ENCODE measurements around the gene POU6F2.

The POU6F2 gene

DNA sequence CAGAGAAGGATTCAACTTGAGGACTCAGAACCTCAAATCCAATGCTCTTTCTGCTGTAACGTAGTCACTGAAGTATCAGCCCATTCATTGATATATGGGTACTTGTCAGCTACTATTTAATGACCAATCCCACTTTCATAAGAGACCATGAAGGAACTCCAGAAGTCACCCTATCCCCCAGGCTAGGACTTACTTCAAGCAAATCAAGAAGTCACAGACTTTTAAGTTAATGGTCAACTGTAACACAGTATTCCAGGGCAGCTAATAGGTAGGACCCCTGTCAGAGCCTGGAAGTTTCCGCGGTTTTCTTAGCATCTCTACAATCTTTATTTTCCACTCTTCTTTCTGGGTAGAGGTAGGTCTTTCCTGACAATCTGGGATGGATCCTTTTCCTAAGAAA is 269.9 kb downstream of the POU6F2 start:
- TF ChIP-seq, protein P1, sequence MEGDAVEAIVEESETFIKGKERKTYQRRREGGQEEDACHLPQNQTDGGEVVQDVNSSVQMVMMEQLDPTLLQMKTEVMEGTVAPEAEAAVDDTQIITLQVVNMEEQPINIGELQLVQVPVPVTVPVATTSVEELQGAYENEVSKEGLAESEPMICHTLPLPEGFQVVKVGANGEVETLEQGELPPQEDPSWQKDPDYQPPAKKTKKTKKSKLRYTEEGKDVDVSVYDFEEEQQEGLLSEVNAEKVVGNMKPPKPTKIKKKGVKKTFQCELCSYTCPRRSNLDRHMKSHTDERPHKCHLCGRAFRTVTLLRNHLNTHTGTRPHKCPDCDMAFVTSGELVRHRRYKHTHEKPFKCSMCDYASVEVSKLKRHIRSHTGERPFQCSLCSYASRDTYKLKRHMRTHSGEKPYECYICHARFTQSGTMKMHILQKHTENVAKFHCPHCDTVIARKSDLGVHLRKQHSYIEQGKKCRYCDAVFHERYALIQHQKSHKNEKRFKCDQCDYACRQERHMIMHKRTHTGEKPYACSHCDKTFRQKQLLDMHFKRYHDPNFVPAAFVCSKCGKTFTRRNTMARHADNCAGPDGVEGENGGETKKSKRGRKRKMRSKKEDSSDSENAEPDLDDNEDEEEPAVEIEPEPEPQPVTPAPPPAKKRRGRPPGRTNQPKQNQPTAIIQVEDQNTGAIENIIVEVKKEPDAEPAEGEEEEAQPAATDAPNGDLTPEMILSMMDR (conservative IDR thresholded peaks at IDR 0.05): no peak
- no peak overlapping the region for H3K27ac ChIP-seq

DNA sequence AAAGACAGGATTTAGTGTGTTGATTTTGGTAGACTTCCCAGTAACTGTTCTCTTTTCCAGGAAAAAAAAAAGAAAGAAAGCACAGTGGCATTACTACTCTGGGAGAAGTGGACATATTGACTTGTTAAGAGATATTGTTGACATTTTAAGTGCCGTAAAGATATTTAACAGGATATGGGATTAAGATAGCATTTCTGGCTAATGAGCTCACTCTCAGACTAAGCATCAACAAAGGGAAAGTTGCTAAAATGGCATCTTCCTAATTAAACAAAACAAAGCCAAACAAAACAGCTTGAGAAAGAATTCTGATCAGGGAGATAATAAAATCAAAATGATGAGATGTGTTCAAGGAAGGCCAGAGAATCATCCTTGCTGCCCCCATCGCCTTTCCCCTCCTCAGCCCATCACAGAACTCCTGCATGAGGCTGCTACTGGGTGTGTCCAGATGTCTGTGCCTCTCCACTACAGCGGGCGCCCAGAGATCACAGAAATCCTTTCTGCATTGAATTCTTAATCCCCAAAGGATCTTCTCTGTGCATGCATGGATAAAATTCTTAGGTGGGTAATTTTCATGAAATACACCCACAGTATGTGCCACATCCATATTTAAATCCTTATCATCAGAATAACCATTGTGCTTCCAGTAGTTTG is 270.5 kb downstream of the POU6F2 start:
- TF ChIP-seq, protein P1 (conservative IDR thresholded peaks at IDR 0.05): no peak
- H3K27ac ChIP-seq: no peak overlapping the region

DNA sequence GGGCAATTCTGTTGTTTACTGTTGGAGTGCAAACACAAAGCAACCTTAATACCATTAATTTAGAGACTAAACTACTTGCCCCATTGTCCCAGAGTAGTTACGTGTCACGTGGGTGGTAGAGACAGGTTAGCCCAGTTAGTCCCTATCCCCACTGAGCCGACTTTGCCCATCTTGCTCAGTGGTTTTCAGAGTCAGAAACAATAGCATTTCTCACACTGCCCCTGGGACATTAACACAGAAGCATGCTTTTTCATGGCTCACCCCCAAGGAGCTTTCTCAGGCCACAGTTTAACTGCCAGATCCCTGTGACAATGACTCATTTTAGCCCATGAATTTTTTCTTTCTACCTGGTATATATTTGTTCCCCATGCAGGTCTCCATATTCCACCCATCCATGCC is 271.0 kb downstream of the POU6F2 start:
- H3K27ac ChIP-seq: no peak overlapping the region
- TF ChIP-seq, protein P1 (conservative IDR thresholded peaks at IDR 0.05): no peak

DNA sequence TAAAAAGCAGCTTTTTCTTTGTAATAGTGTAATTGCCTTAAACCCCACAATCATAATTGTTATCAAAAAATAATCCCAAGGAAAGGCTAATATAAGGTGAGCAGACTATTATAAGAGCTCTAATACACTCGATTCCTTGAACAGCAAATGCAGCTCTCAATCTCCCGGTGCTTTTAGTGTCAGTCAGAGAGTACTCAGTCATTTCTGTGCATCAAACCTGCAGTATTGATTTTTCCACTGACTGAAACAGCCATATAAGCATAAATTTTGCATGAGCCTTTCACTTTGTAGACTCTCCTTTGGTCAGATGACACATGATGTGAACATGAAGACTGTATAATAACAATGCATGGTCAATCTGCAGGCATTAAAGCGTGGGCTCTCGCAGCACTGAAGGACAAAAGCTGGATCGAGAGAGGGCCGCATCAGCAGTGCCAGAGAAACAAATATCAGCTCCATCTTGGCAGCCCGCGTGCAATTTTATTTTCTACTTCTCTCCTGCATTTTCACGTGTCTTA is 272.0 kb downstream of the POU6F2 start:
- H3K27ac ChIP-seq: no peak overlapping the region
- TF ChIP-seq, protein P1 (conservative IDR thresholded peaks at IDR 0.05): no peak

DNA sequence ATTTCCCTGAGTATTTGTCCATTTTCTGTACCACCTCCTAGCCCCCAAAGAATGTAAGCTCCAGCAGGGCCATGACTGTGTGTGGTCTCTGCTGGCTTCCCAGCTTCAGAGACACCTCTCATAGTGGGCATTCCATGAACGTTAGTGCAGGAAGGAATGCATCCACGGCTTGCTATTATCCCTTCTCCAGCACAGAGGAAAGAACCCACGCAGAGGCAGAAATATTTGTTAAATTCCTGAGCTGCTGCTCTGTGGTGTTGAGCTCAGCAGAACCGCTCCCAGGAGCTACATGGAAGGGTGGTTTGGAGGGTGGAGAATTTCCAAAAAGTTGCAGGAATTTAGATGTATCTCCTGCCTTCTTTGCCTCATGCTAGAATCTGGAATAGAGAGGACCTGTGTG is 275.2 kb downstream of the POU6F2 start:
- TF ChIP-seq, protein P1 (conservative IDR thresholded peaks at IDR 0.05): no peak
- no peak overlapping the region for H3K27ac ChIP-seq

DNA sequence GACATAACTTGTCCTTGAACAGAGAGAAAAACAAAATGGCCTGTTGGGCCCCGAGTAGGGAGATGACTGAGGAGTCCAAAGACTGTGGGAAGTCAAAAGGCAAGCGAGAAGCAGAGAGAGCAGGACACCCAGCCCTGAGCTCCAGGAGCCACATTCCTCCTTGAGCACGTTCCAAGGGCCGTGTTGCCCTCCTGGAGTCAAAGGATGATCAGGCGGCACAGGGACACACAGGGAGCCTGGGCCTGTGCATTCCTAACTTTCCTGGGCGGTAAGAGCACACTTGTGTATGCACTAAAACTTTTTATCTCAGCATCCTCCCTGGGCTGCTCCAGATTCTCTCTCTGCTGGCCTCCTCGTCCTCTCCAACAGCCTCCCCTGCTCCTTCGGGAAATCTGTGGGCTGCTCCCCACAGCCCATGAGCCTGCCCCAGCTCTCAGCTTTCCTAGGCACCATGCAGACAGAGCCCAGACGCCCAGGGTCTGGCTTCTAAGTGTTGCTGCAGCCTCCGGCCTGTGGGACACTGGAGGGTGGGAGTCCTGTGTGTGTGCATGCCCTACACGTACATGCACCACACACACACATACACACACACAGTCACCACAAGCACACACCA is 281.8 kb downstream of the POU6F2 start:
- H3K27ac ChIP-seq: no peak overlapping the region
- TF ChIP-seq, protein P1 (conservative IDR thresholded peaks at IDR 0.05): no peak

DNA sequence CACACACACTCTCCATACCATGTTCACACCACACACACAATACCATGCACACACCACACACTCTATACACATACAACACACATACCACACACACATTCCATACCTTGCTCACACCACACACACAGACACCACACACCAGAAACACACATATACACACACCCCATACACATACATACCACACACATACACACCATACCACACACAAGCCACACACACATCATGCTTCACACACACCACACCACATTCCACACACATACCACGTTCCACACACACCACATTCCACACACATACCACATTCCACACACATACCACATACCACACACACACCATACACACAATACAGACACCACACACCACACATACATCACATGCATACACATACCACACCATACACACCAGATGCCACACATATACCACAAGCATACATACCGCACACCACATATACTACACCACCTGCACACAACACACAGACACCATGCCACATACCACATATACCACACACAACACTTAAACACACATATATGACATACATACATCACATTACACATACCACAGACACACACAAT is 282.7 kb downstream of the POU6F2 start:
- TF ChIP-seq, protein P1 (conservative IDR thresholded peaks at IDR 0.05): no peak

More for the DNA sequence above, 282.7 kb downstream of the POU6F2 start:
- H3K27ac ChIP-seq: no peak overlapping the region

Measured in VCaP (cell line).